SK-N-SH (cell line): Measurements from ENCODE around the gene SLC25A25. TPM values are rescaled to one million over a fixed set of nuclear protein-coding genes. Genes with fewer than 3 reads are reported as not detected.

Source experiments
- CTCF ChIA-PET: fragments of 300-600, 350-600 bp; formaldehyde crosslinking; extraction: SDS; loops from one replicate; lab custom pipeline; 2021; lab: Yijun Ruan, JAX
- POLR2A ChIA-PET: fragments of 350-600 bp; sonication (Branson Sonifier 250); formaldehyde crosslinking; extraction: SDS; loops from one replicate; lab custom pipeline; 2020; ENCODE audit warnings: antibody characterized with exemption, inconsistent platforms; lab: Yijun Ruan, JAX
- DNase-seq: peaks from one replicate; pipeline ENCODE4 v3.0.0; 2012
- H2AFZ ChIP-seq: fragments of 200-600 bp; sonication (generic); 2 replicates; pipeline ENCODE4 v1.8.1; 2016; ENCODE audit warnings: antibody characterized with exemption, mild to moderate bottlenecking, low read depth
- H3F3A ChIP-seq: fragments of 200-600 bp; sonication (generic); replicated peaks from 2 replicates; pipeline ENCODE3; 2016; ENCODE audit warnings: antibody characterized with exemption, mild to moderate bottlenecking; ENCODE audit not compliant: insufficient read depth
- H3K27ac ChIP-seq, 2 experiments: fragments of 200-500 bp in 1 of 2; fragments of 200-600 bp in 1 of 2; sonication (Bioruptor generic) in 1 of 2; sonication (generic), shearing (Covaris generic) in 1 of 2; 2 replicates each; pipeline versions ENCODE4 v1.5.1 to v1.6.1; 2014 to 2016; ENCODE audit warnings: low read depth in 2 of 2, inconsistent platforms in 1 of 2, low read length in 1 of 2, mild to moderate bottlenecking in 1 of 2, mixed read lengths in 1 of 2
- H3K27me3 ChIP-seq: fragments of 200-600 bp; sonication (generic), shearing (Covaris generic); 2 replicates; pipeline ENCODE4 v1.6.1; 2016; ENCODE audit warnings: mixed run types; ENCODE audit not compliant: insufficient read depth
- H3K36me3 ChIP-seq, 2 experiments: fragments of 200-500 bp in 1 of 2; fragments of 200-600 bp in 1 of 2; sonication (Bioruptor generic) in 1 of 2; sonication (generic) in 1 of 2; replicated peaks in 1 of 2; 2 replicates each; pipeline versions ENCODE3 to v1.5.1; 2014 to 2016; ENCODE audit warnings: low read length in 1 of 2, mild to moderate bottlenecking in 1 of 2; ENCODE audit not compliant: insufficient read depth in 2 of 2, control insufficient read depth in 1 of 2
- H3K4me1 ChIP-seq, 2 experiments: fragments of 200-500 bp in 1 of 2; fragments of 200-600 bp in 1 of 2; sonication (Bioruptor generic) in 1 of 2; sonication (generic), shearing (Covaris generic) in 1 of 2; 2 replicates each; pipeline versions ENCODE4 v1.5.1 to v1.6.1; 2014 to 2016; ENCODE audit warnings: low read depth in 1 of 2, low read length in 1 of 2, mixed run types in 1 of 2; ENCODE audit not compliant: insufficient read depth in 2 of 2, control insufficient read depth in 1 of 2
- H3K4me2 ChIP-seq: fragments of 200-600 bp; sonication (generic), shearing (Covaris generic); 2 replicates; pipeline ENCODE4 v1.6.1; 2017; ENCODE audit warnings: mixed run types
- H3K4me3 ChIP-seq, 2 experiments: fragments of 200-500 bp in 1 of 2; fragments of 200-600 bp in 1 of 2; sonication (Bioruptor generic) in 1 of 2; sonication (generic), shearing (Covaris generic) in 1 of 2; 2 replicates each; pipeline versions ENCODE4 v1.5.1 to v1.8.1; 2014 to 2016; ENCODE audit warnings: low read depth in 2 of 2, inconsistent platforms in 1 of 2, low read length in 1 of 2, mild to moderate bottlenecking in 1 of 2, mixed read lengths in 1 of 2, moderate library complexity in 1 of 2
- H3K79me2 ChIP-seq: fragments of 200-600 bp; sonication (generic); 2 replicates; pipeline ENCODE4 v1.8.1; 2017; ENCODE audit warnings: mild to moderate bottlenecking; ENCODE audit not compliant: insufficient read depth
- H3K9ac ChIP-seq: fragments of 200-600 bp; sonication (generic); 2 replicates; pipeline ENCODE4 v1.6.1; 2017; ENCODE audit warnings: mixed run types
- H3K9me2 ChIP-seq: fragments of 200-600 bp; sonication (generic); 2 replicates; pipeline ENCODE4 v1.6.1; 2017; ENCODE audit warnings: mixed run types
- H3K9me3 ChIP-seq: fragments of 200-600 bp; sonication (generic); 2 replicates; pipeline ENCODE4 v1.6.1; 2017; ENCODE audit warnings: mixed run types, mild to moderate bottlenecking, moderate library complexity
- H4K20me1 ChIP-seq: fragments of 200-600 bp; sonication (generic); 2 replicates; pipeline ENCODE4 v1.6.1; 2017; ENCODE audit warnings: mild to moderate bottlenecking, mixed run types; ENCODE audit not compliant: insufficient read depth
- EP300 ChIP-seq, 2 experiments: IDR thresholded peaks; 2 replicates each; pipeline versions ENCODE4 v1.4.0 to v1.6.1; 2012; ENCODE audit warnings: borderline replicate concordance in 1 of 2, low read depth in 1 of 2, low read length in 1 of 2
- EZH2phosphoT487 ChIP-seq: fragments of 200-600 bp; sonication (generic); IDR thresholded peaks from 2 replicates; pipeline ENCODE4 v1.6.1; 2017; ENCODE audit warnings: low read depth, mixed run types, mild to moderate bottlenecking, antibody characterized with exemption, moderate library complexity, borderline replicate concordance
- FOXM1 ChIP-seq: IDR thresholded peaks from 2 replicates; pipeline ENCODE4 v1.4.0; 2012; ENCODE audit warnings: low read depth, mild to moderate bottlenecking
- GATA2 ChIP-seq: sonication (generic); formaldehyde crosslinking; IDR thresholded peaks from 2 replicates; pipeline ENCODE4 v1.5.0; 2020; ENCODE audit warnings: mild to moderate bottlenecking, missing genetic modification reagents
- NFIC ChIP-seq: IDR thresholded peaks from 2 replicates; pipeline ENCODE4 v1.4.0; 2012; ENCODE audit warnings: borderline replicate concordance
- NRF1 ChIP-seq: IDR thresholded peaks from 2 replicates; pipeline ENCODE4 v1.6.1; 2012; ENCODE audit warnings: low read depth, mild to moderate bottlenecking, low read length
- POLR2AphosphoS5 ChIP-seq: IDR thresholded peaks from 2 replicates; pipeline ENCODE4 v1.6.1; 2012; ENCODE audit warnings: low read depth, low read length
- RAD21 ChIP-seq: IDR thresholded peaks from 2 replicates; pipeline ENCODE4 v1.6.1; 2012; ENCODE audit warnings: mild to moderate bottlenecking, low read length
- RFX5 ChIP-seq: IDR thresholded peaks from 2 replicates; pipeline ENCODE4 v1.6.1; 2012; ENCODE audit warnings: mild to moderate bottlenecking, improper control_type of control experiment, low read length
- SIN3A ChIP-seq: IDR thresholded peaks from 2 replicates; pipeline ENCODE4 v1.6.1; 2012; ENCODE audit warnings: low read depth, mild to moderate bottlenecking, low read length, moderate library complexity, borderline replicate concordance
- TAF1 ChIP-seq: IDR thresholded peaks from 2 replicates; pipeline ENCODE4 v1.6.1; 2012; ENCODE audit warnings: low read depth, mild to moderate bottlenecking, low read length, moderate library complexity, borderline replicate concordance
- TCF12 ChIP-seq: IDR thresholded peaks from 2 replicates; pipeline ENCODE4 v1.4.0; 2012
- WGBS: methylation state at CpG from one replicate; pipeline ENCODE4 v1.1.6; 2017; ENCODE audit warnings: low lambda C conversion rate; 5-methylcytosine and 5-hydroxymethylcytosine counted together
- polyA plus RNA-seq, 3 experiments: library from polyadenylated mRNA; depleted of rRNA; stranded (reverse); fragments of >200 nt; gene quantifications; 2 replicates each; pipeline ENCODE4 v1.2.3, GENCODE V29; 2012
- TF ChIP-seq, protein P1 (sequence below): IDR thresholded peaks from 2 replicates; pipeline ENCODE4 v1.4.0; 2012; ENCODE audit warnings: low read depth, borderline replicate concordance
- TF ChIP-seq, protein P2 (sequence below): fragments of 150-350 bp; IDR thresholded peaks from 2 replicates; pipeline ENCODE4 v1.6.1; 2016; ENCODE audit warnings: mild to moderate bottlenecking, low read depth, low read length
- TF ChIP-seq, protein P3 (sequence below): IDR thresholded peaks from 2 replicates; pipeline ENCODE4 v1.4.0; 2012; ENCODE audit warnings: low read depth, borderline replicate concordance
- TF ChIP-seq, protein P4 (sequence below): IDR thresholded peaks from 2 replicates; pipeline ENCODE4 v1.6.1; 2012; ENCODE audit warnings: mild to moderate bottlenecking, low read depth, low read length, moderate library complexity
- TF ChIP-seq, protein P5 (sequence below): IDR thresholded peaks from 2 replicates; pipeline ENCODE4 v1.4.0; 2012; ENCODE audit warnings: low read depth

SLC25A25 gene
- polyA plus RNA-seq, 1 of the 3 experiments (the other 2 are of a cell fraction), result 12.1 TPM

DNA sequence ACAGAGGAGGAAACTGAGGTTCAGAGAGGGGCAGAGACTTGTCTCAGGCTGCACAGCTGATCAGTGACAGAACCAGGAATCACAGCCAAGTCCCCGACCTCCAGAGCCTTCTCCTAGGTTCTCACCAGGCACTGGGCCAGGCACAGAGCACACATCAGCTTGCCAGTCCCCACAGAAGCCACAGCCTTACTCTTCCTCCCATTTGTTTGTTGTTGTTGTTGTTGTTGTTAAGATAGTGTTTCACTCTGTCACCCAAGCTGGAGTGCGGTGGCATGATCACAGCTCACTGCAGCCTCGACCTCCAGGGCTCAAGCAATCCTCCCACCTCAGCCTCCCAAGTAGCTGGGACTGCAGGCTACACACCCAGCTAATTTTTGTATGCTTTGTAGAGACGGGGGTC is 42.3 kb upstream of the SLC25A25 start:
- CTCF ChIA-PET, result interaction anchor here (0.9 to 3.6 kb wide), 9 partner anchors 9 to 92 kb away, joined by 3 to 24 read pairs (median 5); partner anchors contain the start of gene EEIG1
- no peak for DNase-seq
- H3K4me1 ChIP-seq, result peaks cover 3 to 10% of the 10 kb centered on the region in 2 experiments; a peak in 2 of 4 replicates
- no peak overlapping the region for H3K9ac ChIP-seq
- H3K9me2 ChIP-seq, result no peaks in the 10 kb centered on the region
- H3K79me2 ChIP-seq, result no peaks in the 10 kb centered on the region
- POLR2A ChIA-PET, result no interaction called here
- no peak overlapping the region for H3K4me3 ChIP-seq
- H3K4me2 ChIP-seq, result no peak overlapping the region
- no peaks in the 10 kb centered on the region for H3K9me3 ChIP-seq
- H3K27ac ChIP-seq, result no peak overlapping the region
- no peaks in the 10 kb centered on the region for H3K36me3 ChIP-seq
- H2AFZ ChIP-seq, result no peak overlapping the region
- H3F3A ChIP-seq, result peaks cover 3% of the 10 kb centered on the region
- no peaks in the 10 kb centered on the region for H3K27me3 ChIP-seq
- TF ChIP-seq EP300 (IDR thresholded peaks at IDR 0.05; ENCODE audit: borderline replicate concordance in 1 of 2, low read depth in 1 of 2, low read length in 1 of 2) (no peak), EZH2phosphoT487 (no peak)
- WGBS, result 68% methylated on average over 4 of the region's 4 CpGs
- no peaks in the 10 kb centered on the region for H4K20me1 ChIP-seq

DNA sequence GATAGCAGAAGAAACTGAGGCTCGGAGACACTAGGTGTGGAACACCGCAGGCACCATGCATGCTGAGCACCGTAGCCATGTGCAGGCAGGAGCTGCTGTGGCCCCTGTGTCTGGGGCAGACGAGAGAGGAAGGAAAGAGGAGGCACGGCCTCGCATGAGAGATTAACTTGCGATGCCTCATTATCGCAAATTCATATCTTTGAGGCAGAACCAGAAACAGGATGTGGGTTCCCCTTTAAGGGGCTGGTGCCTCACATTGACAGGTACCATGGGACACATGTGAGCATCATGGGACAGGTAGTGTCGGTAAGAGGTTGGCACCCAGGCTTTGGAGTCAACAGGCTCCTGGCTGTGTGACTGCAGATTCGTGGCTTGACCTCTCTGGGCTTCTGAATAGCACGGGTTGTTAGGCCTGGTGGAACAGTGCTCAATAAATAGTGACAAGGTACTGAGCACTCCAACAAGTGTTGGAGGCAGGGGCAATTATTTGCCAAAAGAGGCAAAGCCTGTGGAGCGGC is 41.7 kb upstream of the SLC25A25 start:
- peak overlapping the region in 1 of 2 experiments; percentile 14; a peak in 1 of 4 replicates for H3K27ac ChIP-seq
- H3K4me3 ChIP-seq, result no peak overlapping the region
- H3K4me2 ChIP-seq, result no peak overlapping the region
- no peak overlapping the region for H3K9ac ChIP-seq
- no peaks in the 10 kb centered on the region for H3K79me2 ChIP-seq
- H2AFZ ChIP-seq, result no peak overlapping the region
- ChIA-PET CTCF (interaction anchor here (0.7 to 3.6 kb wide), 10 partner anchors 9 to 85 kb away, joined by 3 to 24 read pairs (median 6); partner anchors contain the start of gene EEIG1), POLR2A (no interaction called here)
- TF ChIP-seq, protein P1, sequence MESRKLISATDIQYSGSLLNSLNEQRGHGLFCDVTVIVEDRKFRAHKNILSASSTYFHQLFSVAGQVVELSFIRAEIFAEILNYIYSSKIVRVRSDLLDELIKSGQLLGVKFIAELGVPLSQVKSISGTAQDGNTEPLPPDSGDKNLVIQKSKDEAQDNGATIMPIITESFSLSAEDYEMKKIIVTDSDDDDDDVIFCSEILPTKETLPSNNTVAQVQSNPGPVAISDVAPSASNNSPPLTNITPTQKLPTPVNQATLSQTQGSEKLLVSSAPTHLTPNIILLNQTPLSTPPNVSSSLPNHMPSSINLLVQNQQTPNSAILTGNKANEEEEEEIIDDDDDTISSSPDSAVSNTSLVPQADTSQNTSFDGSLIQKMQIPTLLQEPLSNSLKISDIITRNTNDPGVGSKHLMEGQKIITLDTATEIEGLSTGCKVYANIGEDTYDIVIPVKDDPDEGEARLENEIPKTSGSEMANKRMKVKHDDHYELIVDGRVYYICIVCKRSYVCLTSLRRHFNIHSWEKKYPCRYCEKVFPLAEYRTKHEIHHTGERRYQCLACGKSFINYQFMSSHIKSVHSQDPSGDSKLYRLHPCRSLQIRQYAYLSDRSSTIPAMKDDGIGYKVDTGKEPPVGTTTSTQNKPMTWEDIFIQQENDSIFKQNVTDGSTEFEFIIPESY, result no peak
- TF ChIP-seq TCF12 (no peak), RFX5 (no peak), SIN3A (no peak), NFIC (no peak), TAF1 (no peak), POLR2AphosphoS5 (no peak), RAD21 (no peak), NRF1 (no peak), GATA2 (CRISPR knock-in tag) (no peak), FOXM1 (no peak)
- TF ChIP-seq, protein P2, sequence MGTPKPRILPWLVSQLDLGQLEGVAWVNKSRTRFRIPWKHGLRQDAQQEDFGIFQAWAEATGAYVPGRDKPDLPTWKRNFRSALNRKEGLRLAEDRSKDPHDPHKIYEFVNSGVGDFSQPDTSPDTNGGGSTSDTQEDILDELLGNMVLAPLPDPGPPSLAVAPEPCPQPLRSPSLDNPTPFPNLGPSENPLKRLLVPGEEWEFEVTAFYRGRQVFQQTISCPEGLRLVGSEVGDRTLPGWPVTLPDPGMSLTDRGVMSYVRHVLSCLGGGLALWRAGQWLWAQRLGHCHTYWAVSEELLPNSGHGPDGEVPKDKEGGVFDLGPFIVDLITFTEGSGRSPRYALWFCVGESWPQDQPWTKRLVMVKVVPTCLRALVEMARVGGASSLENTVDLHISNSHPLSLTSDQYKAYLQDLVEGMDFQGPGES, result no peak
- TF ChIP-seq, protein P3, sequence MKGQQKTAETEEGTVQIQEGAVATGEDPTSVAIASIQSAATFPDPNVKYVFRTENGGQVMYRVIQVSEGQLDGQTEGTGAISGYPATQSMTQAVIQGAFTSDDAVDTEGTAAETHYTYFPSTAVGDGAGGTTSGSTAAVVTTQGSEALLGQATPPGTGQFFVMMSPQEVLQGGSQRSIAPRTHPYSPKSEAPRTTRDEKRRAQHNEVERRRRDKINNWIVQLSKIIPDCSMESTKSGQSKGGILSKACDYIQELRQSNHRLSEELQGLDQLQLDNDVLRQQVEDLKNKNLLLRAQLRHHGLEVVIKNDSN, result no peak
- TF ChIP-seq, protein P4, sequence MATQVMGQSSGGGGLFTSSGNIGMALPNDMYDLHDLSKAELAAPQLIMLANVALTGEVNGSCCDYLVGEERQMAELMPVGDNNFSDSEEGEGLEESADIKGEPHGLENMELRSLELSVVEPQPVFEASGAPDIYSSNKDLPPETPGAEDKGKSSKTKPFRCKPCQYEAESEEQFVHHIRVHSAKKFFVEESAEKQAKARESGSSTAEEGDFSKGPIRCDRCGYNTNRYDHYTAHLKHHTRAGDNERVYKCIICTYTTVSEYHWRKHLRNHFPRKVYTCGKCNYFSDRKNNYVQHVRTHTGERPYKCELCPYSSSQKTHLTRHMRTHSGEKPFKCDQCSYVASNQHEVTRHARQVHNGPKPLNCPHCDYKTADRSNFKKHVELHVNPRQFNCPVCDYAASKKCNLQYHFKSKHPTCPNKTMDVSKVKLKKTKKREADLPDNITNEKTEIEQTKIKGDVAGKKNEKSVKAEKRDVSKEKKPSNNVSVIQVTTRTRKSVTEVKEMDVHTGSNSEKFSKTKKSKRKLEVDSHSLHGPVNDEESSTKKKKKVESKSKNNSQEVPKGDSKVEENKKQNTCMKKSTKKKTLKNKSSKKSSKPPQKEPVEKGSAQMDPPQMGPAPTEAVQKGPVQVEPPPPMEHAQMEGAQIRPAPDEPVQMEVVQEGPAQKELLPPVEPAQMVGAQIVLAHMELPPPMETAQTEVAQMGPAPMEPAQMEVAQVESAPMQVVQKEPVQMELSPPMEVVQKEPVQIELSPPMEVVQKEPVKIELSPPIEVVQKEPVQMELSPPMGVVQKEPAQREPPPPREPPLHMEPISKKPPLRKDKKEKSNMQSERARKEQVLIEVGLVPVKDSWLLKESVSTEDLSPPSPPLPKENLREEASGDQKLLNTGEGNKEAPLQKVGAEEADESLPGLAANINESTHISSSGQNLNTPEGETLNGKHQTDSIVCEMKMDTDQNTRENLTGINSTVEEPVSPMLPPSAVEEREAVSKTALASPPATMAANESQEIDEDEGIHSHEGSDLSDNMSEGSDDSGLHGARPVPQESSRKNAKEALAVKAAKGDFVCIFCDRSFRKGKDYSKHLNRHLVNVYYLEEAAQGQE, result no peak
- TF ChIP-seq, protein P5, sequence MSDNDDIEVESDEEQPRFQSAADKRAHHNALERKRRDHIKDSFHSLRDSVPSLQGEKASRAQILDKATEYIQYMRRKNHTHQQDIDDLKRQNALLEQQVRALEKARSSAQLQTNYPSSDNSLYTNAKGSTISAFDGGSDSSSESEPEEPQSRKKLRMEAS, result no peak
- WGBS, result 93% methylated on average over 11 of the region's 12 CpGs
- no peak for DNase-seq
- H3K27me3 ChIP-seq, result no peaks in the 10 kb centered on the region
- no peaks in the 10 kb centered on the region for H3F3A ChIP-seq
- no peaks in the 10 kb centered on the region for H3K9me3 ChIP-seq
- peaks cover 3 to 10% of the 10 kb centered on the region in 2 experiments; a peak in 2 of 4 replicates for H3K4me1 ChIP-seq
- H3K9me2 ChIP-seq, result no peaks in the 10 kb centered on the region
- no peaks in the 10 kb centered on the region for H4K20me1 ChIP-seq
- H3K36me3 ChIP-seq, result no peaks in the 10 kb centered on the region
